Measurements from ENCODE around the gene PLA2G5. TPM values are rescaled to one million over a fixed set of nuclear protein-coding genes. Genes with fewer than 3 reads are reported as not detected.

Gene PLA2G5
- total and polyA plus RNA-seq, 2 of the 8 experiments (the other 6 are each of a cell fraction or from before 2014, with no cell fraction given): 0.05 TPM; not detected in 1

DNA sequence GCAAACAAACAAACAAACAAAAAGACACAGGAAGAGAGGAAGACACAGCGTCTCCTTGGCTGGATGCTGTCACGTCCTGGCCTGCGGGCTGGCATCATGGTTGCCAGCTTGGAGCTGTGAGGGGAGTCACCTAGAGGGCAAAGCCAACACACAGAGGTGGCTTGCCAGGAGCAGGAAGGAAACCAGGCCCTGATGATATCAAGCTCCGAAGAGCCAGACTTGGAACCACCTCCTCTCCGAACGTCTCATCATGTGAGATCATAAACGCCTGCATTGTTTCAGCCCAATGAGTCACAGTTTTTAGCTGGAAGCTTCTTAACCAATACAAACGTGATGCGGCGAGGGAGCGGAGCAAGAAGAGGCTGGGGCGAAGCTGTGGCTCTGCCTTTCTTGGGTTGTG is 40.7 kb downstream of the PLA2G5 start:
- no peak overlapping the region for H4K5ac ChIP-seq (ENCODE audit: insufficient read length, low read depth, low read length)
- no peak for TF ChIP-seq RAD21 (IDR thresholded peaks at IDR 0.05 in 1 of 2, conservative IDR thresholded peaks at IDR 0.05 in 1 of 2; ENCODE audit: low read depth in 2 of 2, low read length in 2 of 2)
- TF ChIP-seq SAP30 (IDR thresholded peaks at IDR 0.05; ENCODE audit: insufficient read depth, insufficient replicate concordance, low read length): no peak
- TF ChIP-seq KDM4A (IDR thresholded peaks at IDR 0.05; ENCODE audit: low read depth, low read length, severe bottlenecking): no peak
- no peak for TF ChIP-seq POLR2A (IDR thresholded peaks at IDR 0.05; ENCODE audit: control extremely low read depth in 1 of 2, low read depth in 2 of 2, low read length in 2 of 2)
- TF ChIP-seq CHD1 (IDR thresholded peaks at IDR 0.05; ENCODE audit: low read depth, low read length): no peak
- TF ChIP-seq HDAC6 (IDR thresholded peaks at IDR 0.05; ENCODE audit: low read depth, low read length): no peak
- TF ChIP-seq KDM5A (IDR thresholded peaks at IDR 0.05; ENCODE audit: low read length): no peak
- no peak for TF ChIP-seq EP300 (IDR thresholded peaks at IDR 0.05; ENCODE audit: borderline replicate concordance in 1 of 2, low read depth in 2 of 2, low read length in 2 of 2)
- no peak for TF ChIP-seq BCL11A (IDR thresholded peaks at IDR 0.05; ENCODE audit: low read depth in 2 of 2, low read length in 2 of 2)
- no peak overlapping the region for H3K18ac ChIP-seq (ENCODE audit: extremely low read depth, low read length)
- H2AK5ac ChIP-seq (ENCODE audit: low read depth, low read length): no peak overlapping the region
- FAIRE-seq (no peak), DNase-seq (ENCODE audit: low read depth in 1 of 2, low spot score in 2 of 2) (no peak)
- H3K56ac ChIP-seq (replicated peaks; ENCODE audit: insufficient read length, low read depth, low read length): no peak overlapping the region
- no peak overlapping the region for H3K14ac ChIP-seq (ENCODE audit: insufficient read length)
- H2BK5ac ChIP-seq (ENCODE audit: low read depth, low read length): no peak overlapping the region
- POLR2A ChIA-PET (ENCODE audit: partially characterized antibody): no interaction called here
- H3K9ac ChIP-seq (replicated peaks in 1 of 4; ENCODE audit: extremely low read depth in 1 of 4, low read depth in 3 of 4, low read length in 3 of 4): no peak overlapping the region
- 92% methylated on average over 12 of the region's 12 CpGs; no CpG with 5 or more reads in 1 of the 2 experiments for whole genome bisulfite sequencing, 2 experiments (ENCODE audit: extremely low coverage in 1 of 2, insufficient coverage in 1 of 2, insufficient read length in 1 of 2, insufficient replicate concordance in 2 of 2, low coverage in 1 of 2, low lambda C conversion rate in 2 of 2, missing lambda C conversion rate in 1 of 2)
- no peak overlapping the region for H3K4me3 ChIP-seq (ENCODE audit: extremely low read depth in 1 of 4, insufficient read depth in 2 of 4, low read depth in 3 of 4, low read length in 4 of 4)
- no peaks in the 10 kb centered on the region; a peak in 2 of 4 replicates for H3K9me3 ChIP-seq (ENCODE audit: insufficient read depth in 2 of 2, low read depth in 1 of 2, low read length in 1 of 2)
- H3K4me2 ChIP-seq (ENCODE audit: insufficient read depth in 1 of 2, low read depth in 2 of 2, low read length in 2 of 2): no peak overlapping the region
- no peaks in the 10 kb centered on the region for H4K20me1 ChIP-seq (replicated peaks in 1 of 2; ENCODE audit: control insufficient read depth in 1 of 2, insufficient read depth in 2 of 2, low read length in 2 of 2)
- no peaks in the 10 kb centered on the region for H3K79me1 ChIP-seq (ENCODE audit: low read depth, low read length)
- CTCF ChIA-PET (ENCODE audit: partially characterized antibody): interaction anchor here (0.6 to 3.9 kb wide), 10 partner anchors 9 to 465 kb away, joined by 3 to 14 read pairs (median 3); no protein-coding TSS in a partner anchor
- H3K4ac ChIP-seq (replicated peaks; ENCODE audit: insufficient read length, low read depth, low read length): no peak overlapping the region
- H2BK15ac ChIP-seq (ENCODE audit: low read length): no peak overlapping the region
- no peak overlapping the region for H3K23ac ChIP-seq (ENCODE audit: insufficient read length)
- no peak overlapping the region for H3K27ac ChIP-seq (ENCODE audit: low read depth, low read length)
- H2BK120ac ChIP-seq (replicated peaks; ENCODE audit: low read depth, low read length): no peak overlapping the region
- H2AFZ ChIP-seq (ENCODE audit: low read length): no peak overlapping the region
- peaks cover 2 to 5% (median 3%) of the 10 kb centered on the region in 4 experiments; a peak in 4 of 7 replicates for H3K4me1 ChIP-seq (replicated peaks in 1 of 4; ENCODE audit: control insufficient read depth in 3 of 4, insufficient read depth in 4 of 4, low read length in 3 of 4)
- H4K8ac ChIP-seq (ENCODE audit: extremely low read depth, insufficient read depth, low read length): no peak overlapping the region
- H2BK20ac ChIP-seq (ENCODE audit: low read length): no peak overlapping the region
- H3K23me2 ChIP-seq (ENCODE audit: low read depth, low read length): no peaks in the 10 kb centered on the region
- no peak overlapping the region for H2BK12ac ChIP-seq (ENCODE audit: low read depth, low read length)
- no peaks in the 10 kb centered on the region for H3K79me2 ChIP-seq (ENCODE audit: control insufficient read depth in 1 of 2, insufficient read depth in 2 of 2, low read length in 2 of 2)
- H3K36me3 ChIP-seq (ENCODE audit: control insufficient read depth in 2 of 4, insufficient read depth in 4 of 4, low read length in 3 of 4): no peaks in the 10 kb centered on the region
- H3K27me3 ChIP-seq (replicated peaks in 1 of 4; ENCODE audit: control insufficient read depth in 3 of 4, extremely low read depth in 1 of 4, insufficient read depth in 3 of 4, low read length in 3 of 4): no peaks in the 10 kb centered on the region
- H4K91ac ChIP-seq (replicated peaks; ENCODE audit: insufficient read length, low read length): peak overlapping the region; percentile 56
